Testis (tissue), 2 donors: Measurements from ENCODE around the gene PHKG1.

Experiments used
- CTCF ChIP-seq, 3 experiments: fragments of 450-650 bp in 2 of 3; fragments of 200-600 bp in 1 of 3; sonication (generic) in 1 of 3; IDR thresholded peaks; one replicate each; pipeline ENCODE4 v1.5.1; 2016 to 2019; ENCODE audit warnings: antibody characterized with exemption in 3 of 3, mild to moderate bottlenecking in 2 of 3, moderate library complexity in 1 of 3
- POLR2A ChIP-seq: fragments of 450-650 bp; IDR thresholded peaks from one replicate; pipeline ENCODE4 v1.6.1; 2017; ENCODE audit warnings: antibody characterized with exemption, mild to moderate bottlenecking, moderate library complexity

DNA sequence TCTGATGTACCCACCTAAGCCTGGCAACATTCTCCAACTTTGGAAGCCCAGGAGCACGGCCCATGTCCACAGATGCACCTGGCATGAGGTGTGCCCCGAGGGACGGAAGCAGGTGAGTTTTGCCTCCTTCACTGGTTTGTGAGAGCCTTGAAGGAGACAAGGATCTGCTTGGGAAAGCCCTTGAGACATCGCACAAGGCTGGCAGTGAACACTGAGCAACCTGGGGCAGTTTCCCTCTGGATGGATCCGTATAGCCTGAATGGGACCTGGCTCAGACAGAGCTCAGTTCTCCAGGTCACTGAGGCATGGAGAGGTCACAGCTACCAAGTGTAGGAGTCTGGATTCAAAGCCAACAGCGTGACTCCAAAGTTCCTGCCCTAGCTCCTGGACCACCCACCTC lies 32.2 kb upstream of the PHKG1 start:
- TF ChIP-seq CTCF (IDR thresholded peaks at IDR 0.05), result no peak
- no peak for TF ChIP-seq POLR2A
